Fibroblast of the aortic adventitia (primary cell): ENCODE measurements around the gene SLC25A38. TPM values are rescaled to one million over a fixed set of nuclear protein-coding genes. Genes with fewer than 3 reads are reported as not detected.
A peak's percentile ranks its signal among the peaks of the same experiment; 100 is the strongest.

ENCODE experiments used
- DNase-seq: peaks from one replicate; pipeline ENCODE4 v3.0.0-alpha.2; 2010; ENCODE audit warnings: low read depth
- H3K4me3 ChIP-seq: 2 replicates; pipeline ENCODE4 v1.5.1; 2011; ENCODE audit warnings: low read depth, mild to moderate bottlenecking, control low read depth, low read length, moderate library complexity
- total RNA-seq: library from RNA; depleted of rRNA; stranded (reverse); fragments of >200 nt; gene quantifications from 2 replicates; pipeline ENCODE4 v1.2.3, GENCODE V29; 2012; ENCODE audit warnings: low replicate concordance
- TF ChIP-seq, protein P1 (sequence below): IDR thresholded peaks from 2 replicates; pipeline ENCODE4 v1.5.1; 2011; ENCODE audit warnings: mild to moderate bottlenecking, low read length, control low read depth, inconsistent platforms; ENCODE audit not compliant: insufficient read depth

SLC25A38 gene
- total RNA-seq, 1 donor: 19.3 TPM

DNA sequence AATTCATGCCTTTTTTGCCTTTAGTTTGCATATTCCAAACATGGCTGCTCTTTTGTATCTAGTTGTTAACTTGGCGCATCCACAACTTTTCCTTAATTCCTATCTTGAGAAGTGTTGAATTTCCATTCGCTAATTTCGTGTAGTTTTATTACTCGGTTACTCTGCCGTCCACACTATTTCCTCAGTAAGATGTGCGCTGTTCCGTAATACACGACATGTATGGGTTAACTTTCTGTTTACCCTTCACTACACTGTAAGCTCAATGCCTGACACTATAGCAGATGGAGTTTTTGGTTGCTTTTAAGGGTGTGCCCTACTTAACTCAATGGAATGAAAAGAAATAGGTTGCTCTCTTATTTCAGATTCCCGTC, 24.1 kb downstream of the SLC25A38 start:
- DNase-seq: peak; percentile 37

DNA sequence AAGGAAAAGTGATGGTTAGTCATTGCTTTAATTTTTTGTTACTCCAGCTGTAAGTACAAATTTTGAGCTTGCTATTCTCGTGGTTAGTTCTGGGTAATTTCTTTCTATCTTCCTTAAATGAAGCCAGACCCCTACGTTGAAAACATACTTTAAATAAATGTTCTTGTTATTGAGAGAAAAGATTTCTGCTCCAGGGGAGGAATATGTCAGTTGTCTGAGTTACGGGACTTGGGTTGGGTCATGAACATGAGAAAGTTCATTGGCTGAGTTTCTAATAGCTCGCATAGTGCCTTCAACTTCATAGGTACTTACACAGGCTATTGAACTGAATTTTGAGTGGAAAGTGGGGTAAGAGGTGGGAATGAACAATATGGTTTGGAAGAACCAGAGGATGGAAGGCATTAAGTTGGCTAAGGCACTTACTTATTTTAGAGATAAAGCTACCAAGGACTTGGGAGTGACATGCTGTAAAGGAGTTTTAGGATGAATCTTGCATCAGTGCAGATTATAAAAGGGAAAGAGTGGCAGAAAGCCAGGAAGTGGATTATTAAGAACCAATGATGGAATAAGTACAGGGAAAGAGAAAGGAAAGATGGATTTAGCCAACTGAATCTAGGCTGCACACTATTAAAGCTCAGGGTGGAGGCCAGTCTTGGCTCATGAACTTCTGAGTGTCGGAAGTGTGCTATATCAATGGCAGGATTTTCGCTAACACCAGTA, 24.8 kb downstream of the SLC25A38 start:
- peak overlapping the region; percentile 90 for H3K4me3 ChIP-seq
- DNase-seq: peak; percentile 65
- TF ChIP-seq, protein P1, sequence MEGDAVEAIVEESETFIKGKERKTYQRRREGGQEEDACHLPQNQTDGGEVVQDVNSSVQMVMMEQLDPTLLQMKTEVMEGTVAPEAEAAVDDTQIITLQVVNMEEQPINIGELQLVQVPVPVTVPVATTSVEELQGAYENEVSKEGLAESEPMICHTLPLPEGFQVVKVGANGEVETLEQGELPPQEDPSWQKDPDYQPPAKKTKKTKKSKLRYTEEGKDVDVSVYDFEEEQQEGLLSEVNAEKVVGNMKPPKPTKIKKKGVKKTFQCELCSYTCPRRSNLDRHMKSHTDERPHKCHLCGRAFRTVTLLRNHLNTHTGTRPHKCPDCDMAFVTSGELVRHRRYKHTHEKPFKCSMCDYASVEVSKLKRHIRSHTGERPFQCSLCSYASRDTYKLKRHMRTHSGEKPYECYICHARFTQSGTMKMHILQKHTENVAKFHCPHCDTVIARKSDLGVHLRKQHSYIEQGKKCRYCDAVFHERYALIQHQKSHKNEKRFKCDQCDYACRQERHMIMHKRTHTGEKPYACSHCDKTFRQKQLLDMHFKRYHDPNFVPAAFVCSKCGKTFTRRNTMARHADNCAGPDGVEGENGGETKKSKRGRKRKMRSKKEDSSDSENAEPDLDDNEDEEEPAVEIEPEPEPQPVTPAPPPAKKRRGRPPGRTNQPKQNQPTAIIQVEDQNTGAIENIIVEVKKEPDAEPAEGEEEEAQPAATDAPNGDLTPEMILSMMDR: no peak

More for the DNA sequence above, 24.1 kb downstream of the SLC25A38 start:
- H3K4me3 ChIP-seq: peak overlapping the region; percentile 90
- TF ChIP-seq, protein P1: no peak

DNA sequence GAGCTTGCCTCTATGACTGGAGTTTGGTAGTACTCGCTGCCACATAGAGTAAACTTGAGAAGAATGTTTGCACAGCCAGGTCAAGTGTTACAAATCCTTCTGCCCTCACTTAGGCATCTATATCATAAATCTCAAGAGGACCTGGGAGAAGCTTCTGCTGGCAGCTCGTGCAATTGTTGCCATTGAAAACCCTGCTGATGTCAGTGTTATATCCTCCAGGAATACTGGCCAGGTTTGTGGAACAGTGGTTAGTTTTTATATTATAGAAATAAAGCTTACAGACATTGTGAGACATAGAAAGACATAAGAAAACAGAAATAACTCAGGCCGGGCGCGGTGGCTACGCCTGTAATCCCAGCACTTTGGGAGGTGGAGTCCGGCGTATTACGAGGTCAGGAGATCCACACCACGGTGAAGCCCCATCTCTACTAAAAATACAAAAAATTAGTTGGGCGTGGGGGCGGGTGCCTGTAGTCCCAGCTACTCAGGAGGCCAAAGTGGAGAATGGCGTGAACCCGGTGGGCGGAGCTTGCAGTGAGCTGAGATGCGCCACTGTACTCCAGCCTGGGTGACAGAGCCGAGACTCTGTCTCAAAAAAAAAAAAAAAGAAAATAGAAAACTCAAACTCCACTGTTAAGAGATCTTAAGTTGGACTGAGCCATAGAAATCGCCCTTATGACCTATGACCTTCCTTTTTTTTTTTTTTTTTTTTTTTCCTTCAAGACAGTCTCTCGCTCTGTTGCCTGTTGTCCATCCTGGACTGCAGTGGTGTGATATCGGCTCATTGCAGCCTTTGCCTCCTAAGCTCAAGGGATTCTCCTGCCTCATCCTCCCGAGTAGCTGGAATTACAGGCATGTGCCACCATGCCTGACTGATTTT, 25.6 kb downstream of the SLC25A38 start:
- H3K4me3 ChIP-seq: peak overlapping the region; percentile 90
- TF ChIP-seq, protein P1: no peak
- DNase-seq: no peak

DNA sequence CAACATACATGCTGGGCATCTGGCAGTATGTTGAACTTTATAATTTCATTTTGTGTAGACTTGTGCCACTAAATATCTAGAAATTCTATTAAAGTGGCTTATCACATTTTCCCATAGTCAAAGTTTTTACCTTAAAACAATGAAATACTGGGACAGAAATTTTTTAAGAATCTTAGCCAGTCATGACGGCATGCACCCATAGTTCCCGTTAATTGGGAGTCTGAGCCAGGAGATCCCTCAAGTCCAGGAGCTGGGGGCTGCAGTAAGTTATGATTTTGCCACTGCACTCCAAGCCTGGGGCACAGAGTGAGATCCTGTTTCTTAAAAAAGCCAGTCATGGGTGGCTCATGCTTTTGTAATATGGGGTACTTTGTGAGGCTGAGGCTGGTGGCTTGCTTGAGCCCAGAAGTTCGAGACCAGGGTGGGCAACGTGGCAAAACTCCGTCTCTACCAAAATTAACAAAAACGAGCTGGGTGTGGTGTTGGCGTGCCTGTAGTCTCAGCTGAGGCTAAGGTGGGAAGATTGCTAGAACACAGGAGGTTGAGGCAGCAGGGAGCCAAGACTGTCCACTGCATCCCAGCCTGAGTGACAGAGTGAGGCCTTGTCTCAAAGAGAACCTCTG, 26.5 kb downstream of the SLC25A38 start:
- TF ChIP-seq, protein P1: no peak
- H3K4me3 ChIP-seq: no peak overlapping the region
- DNase-seq: no peak

DNA sequence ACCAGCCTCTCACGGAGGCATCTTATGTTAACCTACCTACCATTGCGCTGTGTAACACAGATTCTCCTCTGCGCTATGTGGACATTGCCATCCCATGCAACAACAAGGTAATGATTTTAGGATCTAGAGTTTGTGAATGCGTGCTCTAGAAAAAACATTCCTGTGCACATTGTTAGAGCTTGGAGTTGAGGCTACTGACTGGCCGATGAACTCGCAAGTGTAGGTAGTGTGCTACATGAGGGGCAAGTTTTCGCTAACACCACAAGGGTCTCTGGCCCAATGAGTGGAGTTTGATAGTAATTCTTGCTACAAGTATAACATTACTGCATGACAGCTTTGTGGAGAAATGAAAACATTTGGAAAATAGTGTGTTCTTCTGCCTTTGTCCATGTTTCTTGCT, 27.7 kb downstream of the SLC25A38 start:
- no peak for DNase-seq
- TF ChIP-seq, protein P1: no peak
- H3K4me3 ChIP-seq: no peak overlapping the region

DNA sequence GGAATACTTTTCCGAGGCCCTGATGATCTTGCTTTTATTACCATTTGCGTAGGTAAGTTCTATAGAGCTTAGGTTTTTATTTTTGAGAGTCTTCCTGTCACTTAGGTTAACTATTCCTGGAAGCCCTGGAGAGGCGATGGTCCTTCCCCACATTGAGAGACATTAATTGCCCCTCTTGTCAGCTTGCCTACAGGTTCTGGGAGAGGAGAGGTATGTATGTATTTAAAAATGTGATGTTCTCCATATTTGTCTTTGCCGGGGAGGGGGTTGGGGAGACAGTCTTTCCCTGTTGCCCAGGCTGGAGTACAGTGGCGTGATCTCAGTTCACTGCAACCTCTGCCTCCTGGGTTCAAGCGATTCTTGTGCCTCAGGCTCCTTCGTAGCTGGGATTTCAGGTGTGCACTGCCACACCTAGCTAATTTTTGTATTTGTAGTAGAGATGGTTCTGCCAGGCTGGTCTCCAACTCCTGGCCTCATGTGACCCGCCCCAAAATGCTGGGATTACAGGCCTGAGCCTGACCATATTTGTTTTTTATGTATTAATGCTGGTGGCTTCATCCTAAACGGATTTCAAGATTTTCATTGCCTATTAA, 29.6 kb downstream of the SLC25A38 start:
- H3K4me3 ChIP-seq: no peak overlapping the region
- no peak for DNase-seq
- TF ChIP-seq, protein P1: no peak
